Measurements from ENCODE around the gene CTNND2. TPM values are rescaled to one million over a fixed set of nuclear protein-coding genes. Genes with fewer than 3 reads are reported as not detected.

The CTNND2 gene
- total RNA-seq, 1 donor from 2014 or later: 8.0 TPM

DNA sequence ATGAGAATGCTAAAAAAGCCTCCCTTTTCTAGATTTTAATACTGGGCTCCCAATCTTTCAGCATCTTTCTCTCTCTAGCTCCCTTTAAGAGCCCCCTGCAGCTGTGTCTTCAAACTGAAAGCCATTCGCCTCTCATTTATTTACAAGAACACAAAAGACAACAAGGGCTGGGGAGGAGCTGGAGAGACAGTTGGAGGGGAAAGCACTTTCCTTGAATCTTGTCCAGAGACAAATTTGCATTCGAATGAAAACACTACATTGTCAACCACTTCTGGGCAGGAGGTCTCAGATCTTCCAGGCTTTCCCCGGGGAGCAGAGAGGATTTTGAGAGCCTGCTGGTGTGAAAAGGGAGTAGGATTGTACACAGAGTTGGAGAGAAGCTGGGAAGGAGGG is 518.3 kb downstream of the CTNND2 start:
- DNase-seq (ENCODE audit: low spot score): no peak

DNA sequence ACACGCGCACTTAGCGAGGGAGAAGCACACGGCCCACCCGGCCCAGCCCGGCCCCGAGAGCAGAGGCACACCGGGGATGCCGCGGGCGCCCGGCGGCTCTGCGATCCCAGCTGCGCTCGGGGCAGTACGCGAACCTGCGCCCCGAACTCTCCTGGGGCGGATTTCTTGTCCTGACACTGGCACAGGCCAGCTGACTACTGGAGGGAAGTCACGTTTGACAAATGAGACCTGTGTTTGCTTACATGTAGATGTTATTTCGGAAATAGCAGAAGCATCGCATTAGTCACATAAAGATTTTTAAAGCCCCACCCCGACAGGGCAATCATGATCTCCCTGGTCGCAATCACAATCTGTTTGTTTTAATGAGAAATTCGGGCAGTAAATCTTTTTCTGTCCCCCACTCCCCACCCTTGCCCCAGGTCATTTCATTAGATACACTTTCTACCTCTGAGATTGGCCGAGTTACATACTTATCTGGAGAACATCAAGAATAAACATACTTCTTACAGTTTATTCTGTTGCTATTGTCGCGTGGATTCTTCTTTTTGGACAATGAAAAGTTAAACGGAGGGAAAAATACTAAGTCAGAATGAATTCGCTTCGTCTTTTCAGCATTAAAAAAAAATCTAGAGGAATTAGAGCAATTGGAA is 518.9 kb downstream of the CTNND2 start:
- DNase-seq (ENCODE audit: low spot score): no peak

DNA sequence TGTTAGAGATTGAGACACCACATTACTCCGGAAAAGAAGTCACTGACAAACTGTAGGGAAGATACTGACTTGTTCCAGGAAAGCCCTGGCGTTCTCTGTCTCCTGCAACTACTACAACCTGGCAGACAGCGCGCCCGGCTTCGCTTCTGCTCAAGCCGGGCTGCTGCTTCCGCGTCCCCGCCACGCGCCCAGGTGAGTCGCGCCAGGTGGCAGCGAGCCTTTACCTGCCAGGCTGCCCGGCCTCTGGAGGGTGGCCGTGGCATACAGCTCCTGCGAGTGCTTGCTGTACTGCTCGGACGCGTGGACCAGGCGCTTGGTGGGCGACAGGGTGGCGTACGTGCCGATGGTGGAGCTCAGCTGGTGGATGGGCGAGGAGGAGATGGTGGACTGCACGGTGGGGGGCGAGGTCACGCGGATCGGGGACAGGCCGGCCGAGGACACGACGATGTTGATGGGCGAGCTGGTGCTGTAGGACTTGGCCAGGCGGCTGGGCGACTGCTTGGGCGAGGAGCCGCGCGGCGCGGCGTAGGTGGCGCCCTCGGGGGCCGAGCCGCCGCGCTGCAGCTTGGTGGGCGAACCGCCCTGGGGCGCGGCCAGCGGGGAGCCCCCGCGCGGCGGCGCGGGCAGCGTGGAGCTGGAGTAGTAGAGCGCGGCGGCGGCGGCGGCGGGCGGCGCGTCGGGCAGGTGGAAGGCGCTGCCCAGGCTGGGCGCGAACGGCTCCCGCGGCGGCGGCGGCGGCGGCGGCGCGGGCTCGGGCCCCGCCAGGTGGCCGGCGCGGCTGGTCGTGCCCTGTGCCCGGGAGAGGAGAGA is 519.6 kb downstream of the CTNND2 start:
- DNase-seq (ENCODE audit: low spot score): no peak

DNA sequence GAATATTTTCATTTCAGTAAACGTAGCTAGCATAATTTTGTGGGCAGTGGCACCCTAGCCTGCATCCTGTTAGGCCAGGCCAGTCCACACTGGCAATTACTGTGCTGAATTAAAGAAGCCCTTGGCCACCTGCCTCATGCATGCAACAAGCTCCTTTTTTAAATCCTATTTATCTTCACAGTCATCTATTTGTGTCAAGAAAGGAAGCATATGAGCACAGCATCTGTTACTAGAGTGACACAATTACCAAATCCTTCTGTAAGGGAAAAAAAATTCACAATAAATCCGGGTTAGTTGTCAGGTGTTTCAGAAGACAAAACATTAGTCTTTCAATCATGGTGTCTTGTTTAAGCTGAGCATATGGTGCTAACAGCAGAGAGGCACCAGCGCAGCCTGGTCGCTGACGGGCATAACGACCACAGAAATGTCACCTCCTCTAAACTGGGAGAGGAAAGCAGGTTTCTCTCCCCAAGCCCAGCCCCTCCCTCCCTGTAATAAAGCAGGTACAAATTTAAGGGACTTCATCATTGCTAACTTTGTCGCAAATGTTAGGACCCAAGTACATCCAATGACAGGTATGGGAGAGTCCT is 520.6 kb downstream of the CTNND2 start:
- DNase-seq (ENCODE audit: low spot score): no peak

DNA sequence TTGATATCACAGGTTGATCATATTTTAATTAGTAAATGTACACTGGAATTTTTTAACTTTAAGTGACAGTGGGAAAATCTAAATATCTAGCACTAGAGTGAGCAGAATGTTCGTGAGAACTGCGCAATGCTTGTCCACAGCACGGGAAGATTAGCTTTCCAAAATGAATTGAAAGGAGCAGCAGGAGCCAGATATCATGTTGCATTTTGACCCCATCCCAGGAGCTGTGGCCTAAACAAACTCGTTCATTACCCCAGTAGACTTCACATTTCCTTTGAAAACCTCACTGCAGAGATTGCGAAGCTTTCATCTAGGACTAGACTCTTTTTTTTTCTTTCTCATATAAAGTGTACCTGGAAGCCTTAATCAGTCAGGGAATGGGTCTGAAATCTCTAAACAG is 525.8 kb downstream of the CTNND2 start:
- no peak for DNase-seq (ENCODE audit: low spot score)

DNA sequence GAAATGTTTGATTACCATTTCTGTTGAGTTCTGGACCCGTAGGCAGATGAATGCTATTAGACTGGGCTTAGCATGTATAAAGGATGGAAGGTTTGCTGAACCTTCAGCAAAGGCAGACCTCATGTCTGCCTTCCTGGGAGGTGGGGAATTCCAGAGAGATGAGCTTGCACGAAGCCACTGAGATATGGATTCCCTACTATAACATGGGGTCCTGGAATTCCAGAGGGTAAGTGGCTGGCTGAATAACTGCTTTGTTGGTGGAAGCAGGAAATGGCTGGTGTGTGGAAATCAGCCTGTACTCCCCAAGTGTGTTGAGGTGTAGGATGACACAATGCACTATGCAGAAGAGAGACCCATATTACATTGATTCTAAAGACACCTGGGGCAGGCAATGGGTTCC is 526.4 kb downstream of the CTNND2 start:
- DNase-seq (ENCODE audit: low spot score): no peak

DNA sequence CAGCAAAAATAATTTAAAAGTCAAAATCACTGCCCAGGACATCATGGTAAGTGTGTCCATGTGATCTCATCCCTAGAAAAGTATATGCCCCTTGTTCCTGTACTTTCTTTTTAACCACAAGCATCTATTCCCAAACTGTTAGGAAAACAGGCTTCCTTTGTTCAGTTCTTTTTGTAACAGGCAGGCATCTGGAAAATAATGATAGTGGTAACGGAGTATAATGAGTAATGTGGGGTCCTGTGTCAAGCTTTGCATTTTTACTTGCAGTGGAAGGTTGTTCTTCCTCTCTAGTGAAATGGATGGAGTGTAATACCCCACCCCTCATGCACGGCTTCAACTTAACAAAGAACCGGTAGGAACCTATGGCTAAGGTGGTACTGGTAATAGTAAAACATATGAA is 532.1 kb downstream of the CTNND2 start:
- no peak for DNase-seq (ENCODE audit: low spot score)

DNA sequence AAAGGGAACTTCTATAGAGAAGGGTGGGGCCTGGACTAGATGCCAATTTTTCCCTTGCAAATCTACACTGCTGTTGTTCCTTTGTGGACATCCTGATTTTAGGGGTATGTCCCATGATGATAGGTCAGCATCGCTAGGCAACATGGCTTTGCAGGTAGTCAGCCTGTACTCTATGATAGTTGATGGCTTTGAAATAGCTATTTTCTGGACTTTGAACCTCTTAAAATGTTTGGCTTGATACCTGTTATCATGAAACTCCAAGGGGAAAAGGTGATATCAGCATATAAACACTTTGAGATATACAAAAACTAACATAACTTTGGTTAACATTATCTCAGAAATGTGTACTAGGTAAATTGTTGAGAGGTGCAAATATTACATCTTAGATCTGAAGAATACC is 533.2 kb downstream of the CTNND2 start:
- DNase-seq (ENCODE audit: low spot score): no peak

DNA sequence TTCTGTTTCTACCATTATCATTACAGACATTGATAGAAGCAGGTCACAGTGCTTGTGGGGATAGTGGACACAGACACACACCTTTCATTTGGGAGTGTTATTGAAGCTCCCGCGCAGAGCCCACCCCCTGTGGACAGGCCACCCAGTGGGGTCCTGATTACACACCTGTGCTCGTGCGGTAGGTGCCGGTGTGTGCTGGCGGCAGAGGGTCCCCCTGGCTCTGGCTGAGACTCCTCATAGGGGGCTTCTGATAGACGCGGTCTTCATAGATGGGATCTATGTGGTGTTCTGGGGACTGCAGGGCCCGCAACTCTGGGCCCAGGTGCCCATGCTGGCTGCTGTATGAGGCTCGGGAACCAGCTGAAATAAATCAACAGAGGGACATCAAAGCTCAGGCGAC is 539.7 kb downstream of the CTNND2 start:
- DNase-seq (ENCODE audit: low spot score): no peak

DNA sequence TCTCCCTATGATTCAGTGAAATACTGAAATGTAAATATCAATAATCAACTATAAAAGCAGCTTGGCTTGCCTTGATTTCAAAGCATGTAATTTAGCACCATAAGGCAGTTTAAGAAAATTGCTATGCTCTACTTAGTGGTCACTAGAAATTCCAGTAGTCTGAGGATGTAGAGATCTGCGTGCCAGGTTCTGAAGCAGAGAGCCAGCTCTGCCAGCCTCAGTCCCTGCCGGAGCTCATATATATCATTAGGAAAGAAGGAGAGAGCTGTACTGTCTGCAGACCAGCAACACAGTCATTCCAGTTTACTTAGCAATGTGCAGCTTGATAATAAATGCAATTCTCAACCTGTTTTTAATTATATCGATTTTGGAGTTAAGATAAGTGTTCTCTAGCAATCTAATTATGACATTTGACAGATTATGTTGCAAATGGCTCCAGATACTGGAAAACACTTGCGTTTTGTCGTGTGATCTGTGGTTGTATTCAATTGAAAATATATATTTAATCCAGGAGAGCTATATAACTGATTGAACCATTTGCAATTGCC is 540.5 kb downstream of the CTNND2 start:
- DNase-seq (ENCODE audit: low spot score): no peak

DNA sequence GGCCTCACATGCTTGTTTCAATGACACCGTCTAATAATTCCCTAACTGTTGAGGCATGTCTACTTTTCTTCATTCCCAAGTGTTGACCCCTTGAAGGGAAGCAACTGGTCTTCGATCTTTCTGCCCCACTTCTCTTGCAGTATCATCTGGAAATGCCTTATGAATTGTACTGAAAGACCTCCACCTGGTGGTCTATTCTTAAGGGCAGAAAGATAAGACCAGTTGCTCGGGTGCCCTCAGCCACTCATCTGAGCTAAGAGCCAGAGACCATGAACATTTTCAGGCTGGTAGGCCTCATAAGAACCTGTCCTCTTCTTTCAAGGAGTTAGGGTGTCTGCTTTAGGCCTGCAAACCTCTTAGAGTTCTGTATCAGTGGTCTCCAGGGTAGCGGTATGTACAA is 542.5 kb downstream of the CTNND2 start:
- no peak for DNase-seq (ENCODE audit: low spot score)

DNA sequence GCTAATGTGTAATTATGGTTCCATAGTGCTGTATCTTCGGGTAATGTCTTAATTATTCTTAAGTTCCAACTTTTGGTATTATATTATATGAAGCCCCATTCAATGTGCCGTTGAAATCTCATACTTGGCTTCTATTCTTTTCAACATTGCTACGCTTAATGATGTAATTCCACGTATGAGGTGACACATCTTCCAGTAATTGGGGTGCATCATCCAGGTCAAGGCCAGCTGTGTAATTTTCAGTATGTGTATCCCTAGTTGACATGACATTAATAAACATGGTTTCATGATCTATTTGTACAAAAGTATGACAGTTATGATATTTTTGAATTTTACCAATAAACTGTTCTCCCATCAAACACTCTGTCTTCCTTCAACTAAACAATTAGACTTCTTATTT is 546.3 kb downstream of the CTNND2 start:
- no peak for DNase-seq (ENCODE audit: low spot score)

DNA sequence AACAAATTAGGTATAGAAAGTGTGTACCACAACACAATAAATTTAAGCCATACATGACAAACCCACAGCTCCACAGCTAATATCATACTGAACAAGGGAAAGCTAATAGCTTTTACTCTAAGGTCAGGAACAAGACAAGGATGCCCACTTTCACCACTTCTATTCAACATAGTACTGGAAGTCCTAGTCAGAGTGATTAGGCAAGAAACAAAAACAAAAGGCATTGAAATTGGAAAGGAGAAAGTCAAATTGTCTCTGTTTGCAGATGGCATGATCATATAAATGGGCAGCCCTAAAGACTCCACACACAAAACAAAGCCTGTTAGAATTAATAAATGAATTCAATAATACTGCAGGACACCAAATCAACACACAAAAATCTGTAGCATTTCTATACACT is 548.8 kb downstream of the CTNND2 start:
- no peak for DNase-seq (ENCODE audit: low spot score)

DNA sequence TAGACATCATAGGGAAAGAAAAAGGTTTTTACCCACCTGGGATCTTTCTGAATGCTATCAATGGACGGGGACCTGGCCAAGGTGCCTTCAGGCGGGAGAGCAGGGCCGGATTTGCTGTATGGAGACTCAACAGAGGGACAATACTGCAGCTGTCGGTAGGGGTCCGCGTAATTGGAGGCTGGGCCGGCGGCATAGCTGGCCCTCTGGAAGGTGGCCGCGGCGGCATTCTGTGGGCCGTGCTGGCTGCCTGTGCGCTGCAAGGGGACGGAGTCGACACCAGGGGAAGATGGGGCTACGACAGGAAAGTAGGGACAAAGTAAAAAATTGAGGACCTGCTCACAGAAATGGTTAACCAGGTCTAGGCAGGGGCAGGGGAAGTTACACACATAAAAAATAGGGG is 557.9 kb downstream of the CTNND2 start:
- no peak for DNase-seq (ENCODE audit: low spot score)

DNA sequence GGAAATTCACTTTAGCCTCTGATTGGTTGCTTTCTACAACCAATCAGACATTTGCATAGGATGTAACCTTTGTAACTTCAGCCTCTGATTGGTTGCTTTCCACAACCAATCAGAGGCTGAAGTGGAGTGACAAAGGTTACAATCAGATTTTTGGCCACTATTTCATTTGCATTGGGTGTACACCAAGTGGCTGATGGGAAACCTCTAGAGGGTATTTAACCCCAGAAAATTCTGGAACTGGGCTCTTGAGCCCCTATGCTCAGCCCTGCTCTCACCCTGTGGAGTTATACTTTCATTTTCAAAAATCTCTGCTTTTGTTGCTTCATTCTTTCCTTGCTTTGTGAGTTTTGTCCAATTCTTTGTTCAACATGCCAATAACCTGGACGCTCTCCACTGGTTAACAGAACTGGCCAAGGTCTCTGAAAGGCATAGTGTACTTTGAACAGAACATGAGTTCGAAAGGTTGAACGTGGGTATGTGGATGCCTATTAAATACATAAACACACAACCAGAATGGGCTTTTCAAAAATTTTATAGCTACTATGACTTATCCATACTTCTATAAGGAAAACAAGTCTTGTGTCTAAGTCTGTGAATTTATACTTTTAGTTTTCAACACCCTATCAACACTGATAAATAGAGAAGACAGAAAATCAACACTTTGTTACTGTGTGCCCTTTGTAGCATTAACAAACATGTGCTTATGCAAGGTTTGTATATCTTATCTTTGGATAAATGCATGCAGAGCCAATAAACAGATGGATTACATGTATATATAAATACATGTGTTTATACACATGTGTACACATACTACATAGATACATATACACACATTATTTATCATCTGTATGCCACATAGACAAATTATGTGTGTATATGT is 568.1 kb downstream of the CTNND2 start:
- DNase-seq (ENCODE audit: low spot score): no peak

DNA sequence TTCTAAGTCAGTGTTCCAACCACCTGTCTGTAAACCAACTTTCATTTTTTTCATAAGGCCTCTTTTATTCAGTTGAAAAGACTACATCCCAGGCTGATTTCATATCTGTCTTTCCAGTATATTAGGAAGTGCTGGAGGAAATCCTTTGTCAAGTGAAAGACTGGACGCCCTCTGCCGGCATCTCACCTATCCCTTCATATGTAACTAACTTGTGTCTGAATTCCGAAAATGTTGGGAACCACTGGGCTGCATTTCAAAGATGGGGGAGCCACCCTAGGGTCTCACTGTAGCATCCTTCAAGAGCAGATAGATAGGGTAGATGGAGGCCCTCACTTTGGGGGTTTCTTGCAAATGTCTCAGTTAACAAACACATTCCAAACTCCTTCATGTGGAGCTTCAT is 569.8 kb downstream of the CTNND2 start:
- DNase-seq (ENCODE audit: low spot score): no peak

DNA sequence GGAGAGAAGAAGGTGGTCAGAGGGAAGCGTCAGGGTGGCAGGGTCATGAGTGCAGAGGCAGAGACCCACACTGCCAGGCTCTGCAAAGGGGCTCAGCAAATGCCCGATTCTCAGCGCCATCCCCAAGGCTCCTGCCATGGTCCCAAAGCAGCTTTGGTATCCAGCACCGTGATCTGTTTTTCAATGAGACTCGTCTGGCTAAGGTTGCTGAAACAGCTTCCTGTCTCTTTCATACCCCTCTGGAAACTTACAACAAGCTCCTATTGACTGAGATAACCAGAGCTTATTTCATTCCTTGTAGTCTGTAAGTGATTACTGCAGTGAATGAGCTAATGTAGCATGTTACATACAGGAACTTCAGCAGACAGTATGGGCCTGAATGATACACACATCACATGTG is 574.6 kb downstream of the CTNND2 start:
- no peak for DNase-seq (ENCODE audit: low spot score)

DNA sequence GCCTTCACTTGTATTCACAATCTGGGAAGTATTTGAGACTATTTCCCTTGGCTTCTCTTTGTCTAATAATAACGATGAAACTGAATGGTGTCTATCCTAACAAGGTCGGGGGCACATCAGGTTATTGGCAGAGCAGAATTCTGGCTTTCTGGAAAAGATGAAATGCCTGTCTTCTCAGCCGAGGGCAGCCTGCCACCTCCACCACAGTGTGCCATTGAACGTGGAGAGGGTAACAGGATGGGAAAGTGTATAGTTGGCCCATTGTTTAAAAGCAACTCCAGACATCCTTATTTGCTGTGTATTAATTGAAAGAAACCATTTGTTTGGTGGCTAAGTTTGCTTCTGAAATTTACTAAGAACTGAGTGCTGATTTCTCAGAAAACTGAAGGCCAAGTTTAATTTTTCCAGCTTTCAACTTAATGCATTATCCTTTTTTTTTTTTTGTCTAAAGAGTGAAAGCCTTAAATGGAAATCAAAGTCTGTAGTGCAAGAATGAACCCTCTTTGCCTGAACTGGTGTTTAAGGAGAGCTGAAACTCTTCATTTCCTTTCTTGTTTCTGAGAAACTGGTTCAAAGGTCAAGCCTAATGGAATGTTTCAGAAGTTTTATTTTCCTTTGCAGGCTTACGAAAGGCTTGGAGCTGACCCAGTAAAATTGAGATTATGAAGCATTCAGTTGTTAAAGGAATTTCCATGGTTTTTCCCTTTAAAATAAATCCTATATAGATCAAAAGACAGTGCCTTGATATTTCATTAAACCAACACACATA is 579.5 kb downstream of the CTNND2 start:
- no peak for DNase-seq (ENCODE audit: low spot score)

DNA sequence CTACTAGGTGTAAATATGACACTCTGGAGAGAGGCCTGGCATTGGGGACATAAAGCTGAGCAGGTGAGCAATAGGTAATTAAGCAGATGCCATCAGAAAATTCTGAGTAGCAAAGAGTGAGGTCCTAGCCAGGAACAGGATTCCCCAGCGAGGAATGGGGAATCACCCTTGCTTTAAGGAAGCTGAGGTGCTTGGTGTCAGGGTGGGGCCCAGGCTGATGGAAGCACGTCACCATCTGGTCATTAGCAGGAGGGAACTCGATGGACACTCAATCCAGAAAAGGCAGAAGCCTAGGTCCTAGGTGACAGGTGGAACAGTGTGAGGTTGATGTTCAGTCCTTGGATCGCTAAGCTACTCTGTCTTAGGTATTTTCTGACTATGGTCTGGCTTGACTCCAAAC is 580.5 kb downstream of the CTNND2 start:
- DNase-seq (ENCODE audit: low spot score): no peak

DNA sequence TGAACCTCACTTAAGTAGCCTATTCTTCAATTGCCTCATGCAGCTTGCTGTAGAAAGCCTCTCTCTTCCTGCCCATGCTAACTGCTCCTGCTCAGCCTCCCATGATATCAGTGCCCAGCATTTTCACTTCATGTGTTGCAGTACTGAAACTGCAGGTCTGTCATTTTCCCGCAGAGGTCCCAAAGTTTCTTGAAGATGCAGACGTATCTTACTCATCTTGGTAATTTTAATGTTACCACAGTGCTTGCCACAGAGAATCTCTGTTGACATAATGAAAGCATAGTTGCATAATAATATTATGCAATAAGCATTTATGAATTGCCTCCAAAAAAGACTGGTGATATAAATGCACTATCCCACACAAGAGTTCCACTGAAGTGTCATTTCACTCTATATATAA is 582.1 kb downstream of the CTNND2 start:
- DNase-seq (ENCODE audit: low spot score): no peak

Data from ureter (tissue), 1 donor.